HL-60 (cell line): ENCODE measurements around the gene MATR3.
"Not testable (repeated sequence)": the region's sequence is repeated elsewhere in the genome, so short reads cannot be mapped to it uniquely, and the experiment has no call there.

Experiments used
- DNase-seq, 2 experiments: peaks; one replicate each; pipeline ENCODE4 v3.0.0-alpha.2; 2010 to 2020; ENCODE audit warnings: low read depth in 1 of 2, low spot score in 1 of 2
- H3K27ac ChIP-seq: fragments of 250-450 bp; sonication (Bioruptor Pico); replicated peaks from 2 replicates; pipeline ENCODE4 v1.5.1; 2020; ENCODE audit warnings: mild to moderate bottlenecking, moderate library complexity
- H3K27me3 ChIP-seq: fragments of 250-450 bp; sonication (Bioruptor Pico); 2 replicates; pipeline ENCODE4 v1.5.1; 2021; ENCODE audit warnings: mild to moderate bottlenecking, moderate library complexity; ENCODE audit not compliant: insufficient read depth, poor library complexity, severe bottlenecking
- H3K4me3 ChIP-seq: replicated peaks from 2 replicates; pipeline ENCODE4 v1.5.1; 2011; ENCODE audit warnings: mild to moderate bottlenecking, control low read depth, low read length; ENCODE audit not compliant: insufficient read depth
- GABPA ChIP-seq: IDR thresholded peaks from 2 replicates; pipeline ENCODE4 v1.6.1; 2012; ENCODE audit warnings: low read depth
- POLR2AphosphoS5 ChIP-seq: IDR thresholded peaks from 2 replicates; pipeline ENCODE4 v1.6.1; 2012; ENCODE audit warnings: low read depth
- SPI1 ChIP-seq: IDR thresholded peaks from 2 replicates; pipeline ENCODE4 v1.6.1; 2012; ENCODE audit warnings: low read depth, mild to moderate bottlenecking, borderline replicate concordance
- TF ChIP-seq, protein P1 (sequence below): IDR thresholded peaks from one replicate; pipeline ENCODE4 v1.5.1; 2011; ENCODE audit warnings: low read length, control low read depth, inconsistent platforms; ENCODE audit not compliant: insufficient read depth
- TF ChIP-seq, protein P2 (sequence below): IDR thresholded peaks from 2 replicates; pipeline ENCODE4 v1.6.1; 2012; ENCODE audit warnings: low read depth; ENCODE audit not compliant: insufficient replicate concordance

Gene MATR3

DNA sequence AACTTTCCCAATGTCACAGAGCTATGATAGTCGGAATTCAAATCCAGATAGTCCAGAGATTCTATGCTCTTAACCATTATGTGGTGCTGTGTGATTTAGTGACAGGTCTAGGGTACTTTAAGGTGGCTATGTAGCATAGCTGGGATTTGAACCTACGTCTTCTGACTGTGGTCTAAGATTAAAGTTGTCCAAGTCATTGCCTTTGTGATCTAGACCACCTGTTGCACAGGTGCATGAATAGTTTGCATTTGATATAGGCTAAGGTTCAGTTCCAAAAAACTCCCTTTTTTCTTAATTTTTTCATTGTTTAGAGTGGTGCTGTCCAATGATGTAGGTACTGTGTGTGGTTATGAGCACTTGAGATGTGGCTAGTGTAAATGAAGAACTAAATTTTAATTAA lies 50.6 kb downstream of the MATR3 start:
- DNase-seq: no peak
- Histone ChIP-seq H3K4me3 (no peak overlapping the region), H3K27me3 (no peaks in the 10 kb centered on the region), H3K27ac (no peak overlapping the region)
- TF ChIP-seq, protein P1, sequence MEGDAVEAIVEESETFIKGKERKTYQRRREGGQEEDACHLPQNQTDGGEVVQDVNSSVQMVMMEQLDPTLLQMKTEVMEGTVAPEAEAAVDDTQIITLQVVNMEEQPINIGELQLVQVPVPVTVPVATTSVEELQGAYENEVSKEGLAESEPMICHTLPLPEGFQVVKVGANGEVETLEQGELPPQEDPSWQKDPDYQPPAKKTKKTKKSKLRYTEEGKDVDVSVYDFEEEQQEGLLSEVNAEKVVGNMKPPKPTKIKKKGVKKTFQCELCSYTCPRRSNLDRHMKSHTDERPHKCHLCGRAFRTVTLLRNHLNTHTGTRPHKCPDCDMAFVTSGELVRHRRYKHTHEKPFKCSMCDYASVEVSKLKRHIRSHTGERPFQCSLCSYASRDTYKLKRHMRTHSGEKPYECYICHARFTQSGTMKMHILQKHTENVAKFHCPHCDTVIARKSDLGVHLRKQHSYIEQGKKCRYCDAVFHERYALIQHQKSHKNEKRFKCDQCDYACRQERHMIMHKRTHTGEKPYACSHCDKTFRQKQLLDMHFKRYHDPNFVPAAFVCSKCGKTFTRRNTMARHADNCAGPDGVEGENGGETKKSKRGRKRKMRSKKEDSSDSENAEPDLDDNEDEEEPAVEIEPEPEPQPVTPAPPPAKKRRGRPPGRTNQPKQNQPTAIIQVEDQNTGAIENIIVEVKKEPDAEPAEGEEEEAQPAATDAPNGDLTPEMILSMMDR: no peak
- TF ChIP-seq SPI1: no peak
- TF ChIP-seq, protein P2, sequence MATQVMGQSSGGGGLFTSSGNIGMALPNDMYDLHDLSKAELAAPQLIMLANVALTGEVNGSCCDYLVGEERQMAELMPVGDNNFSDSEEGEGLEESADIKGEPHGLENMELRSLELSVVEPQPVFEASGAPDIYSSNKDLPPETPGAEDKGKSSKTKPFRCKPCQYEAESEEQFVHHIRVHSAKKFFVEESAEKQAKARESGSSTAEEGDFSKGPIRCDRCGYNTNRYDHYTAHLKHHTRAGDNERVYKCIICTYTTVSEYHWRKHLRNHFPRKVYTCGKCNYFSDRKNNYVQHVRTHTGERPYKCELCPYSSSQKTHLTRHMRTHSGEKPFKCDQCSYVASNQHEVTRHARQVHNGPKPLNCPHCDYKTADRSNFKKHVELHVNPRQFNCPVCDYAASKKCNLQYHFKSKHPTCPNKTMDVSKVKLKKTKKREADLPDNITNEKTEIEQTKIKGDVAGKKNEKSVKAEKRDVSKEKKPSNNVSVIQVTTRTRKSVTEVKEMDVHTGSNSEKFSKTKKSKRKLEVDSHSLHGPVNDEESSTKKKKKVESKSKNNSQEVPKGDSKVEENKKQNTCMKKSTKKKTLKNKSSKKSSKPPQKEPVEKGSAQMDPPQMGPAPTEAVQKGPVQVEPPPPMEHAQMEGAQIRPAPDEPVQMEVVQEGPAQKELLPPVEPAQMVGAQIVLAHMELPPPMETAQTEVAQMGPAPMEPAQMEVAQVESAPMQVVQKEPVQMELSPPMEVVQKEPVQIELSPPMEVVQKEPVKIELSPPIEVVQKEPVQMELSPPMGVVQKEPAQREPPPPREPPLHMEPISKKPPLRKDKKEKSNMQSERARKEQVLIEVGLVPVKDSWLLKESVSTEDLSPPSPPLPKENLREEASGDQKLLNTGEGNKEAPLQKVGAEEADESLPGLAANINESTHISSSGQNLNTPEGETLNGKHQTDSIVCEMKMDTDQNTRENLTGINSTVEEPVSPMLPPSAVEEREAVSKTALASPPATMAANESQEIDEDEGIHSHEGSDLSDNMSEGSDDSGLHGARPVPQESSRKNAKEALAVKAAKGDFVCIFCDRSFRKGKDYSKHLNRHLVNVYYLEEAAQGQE: no peak
- TF ChIP-seq GABPA: no peak
- no peak for TF ChIP-seq POLR2AphosphoS5

DNA sequence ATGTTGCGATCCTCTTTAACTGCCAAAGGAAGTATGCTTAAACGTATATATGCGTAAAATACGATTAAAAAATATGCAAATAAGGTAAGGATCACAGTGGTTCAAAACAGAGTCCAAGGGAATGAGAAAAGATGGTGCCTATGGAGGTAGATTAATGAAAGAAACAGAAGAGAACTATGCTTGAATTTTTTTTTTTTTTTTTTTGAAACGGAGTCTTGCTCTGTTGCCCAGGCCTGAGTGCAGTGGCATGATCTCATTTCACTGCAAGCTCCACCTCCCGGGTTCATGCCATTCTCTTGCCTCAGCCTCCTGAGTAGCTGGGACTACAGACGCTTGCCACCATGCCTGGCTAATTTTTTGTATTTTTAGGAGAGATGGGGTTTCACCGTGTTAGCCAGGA lies 51.9 kb downstream of the MATR3 start:
- H3K4me3 ChIP-seq, H3K27me3 ChIP-seq, H3K27ac ChIP-seq, DNase-seq: not testable (repeated sequence)

DNA sequence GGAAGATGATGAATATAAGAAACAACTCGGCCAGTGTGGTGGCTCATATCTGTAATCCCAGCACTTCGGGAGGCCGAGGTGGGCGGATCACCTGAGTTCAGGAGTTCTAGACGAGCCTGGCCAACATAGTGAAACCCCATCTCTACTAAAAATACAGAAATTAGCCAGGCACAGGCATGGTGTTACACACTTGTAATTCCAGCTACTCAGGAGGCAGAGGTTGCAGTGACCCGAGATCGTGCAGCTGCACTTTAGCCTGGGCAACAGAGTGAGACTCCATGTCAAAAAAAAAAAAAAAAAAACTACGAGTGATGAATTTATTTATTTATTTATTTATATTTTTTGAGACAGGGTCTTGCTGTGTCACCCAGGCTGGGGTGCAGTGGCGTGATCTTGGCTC lies 54.3 kb downstream of the MATR3 start:
- H3K27ac ChIP-seq: not testable (repeated sequence)

DNA sequence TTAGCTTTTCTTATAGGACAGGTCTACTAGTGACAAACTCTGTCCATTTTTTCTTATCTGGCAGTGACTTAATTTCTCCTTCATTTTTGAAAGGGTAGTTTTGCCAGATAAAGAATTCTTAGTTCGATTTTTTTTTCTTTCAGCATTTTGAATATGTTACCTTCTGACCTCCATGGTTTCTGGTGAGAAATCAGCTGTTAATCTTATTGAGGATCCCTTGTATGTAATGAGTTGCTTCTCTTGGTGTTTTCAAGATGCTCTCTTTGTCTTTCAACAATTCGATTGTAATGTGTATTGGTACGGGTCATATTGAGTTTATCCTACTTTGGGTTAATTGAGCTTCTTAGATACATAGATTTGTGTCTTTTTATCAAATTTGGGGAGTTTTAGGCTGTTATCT lies 60.6 kb downstream of the MATR3 start:
- H3K27ac ChIP-seq: no peak overlapping the region
- DNase-seq: no peak
- no peaks in the 10 kb centered on the region for H3K27me3 ChIP-seq
- H3K4me3 ChIP-seq: no peak overlapping the region
- no peak for TF ChIP-seq SPI1
- TF ChIP-seq GABPA: no peak
- TF ChIP-seq POLR2AphosphoS5: no peak
- TF ChIP-seq, protein P1: no peak
- TF ChIP-seq, protein P2: no peak

More for the DNA sequence above, 54.3 kb downstream of the MATR3 start:
- DNase-seq, H3K4me3 ChIP-seq, H3K27me3 ChIP-seq: not testable (repeated sequence)

DNA sequence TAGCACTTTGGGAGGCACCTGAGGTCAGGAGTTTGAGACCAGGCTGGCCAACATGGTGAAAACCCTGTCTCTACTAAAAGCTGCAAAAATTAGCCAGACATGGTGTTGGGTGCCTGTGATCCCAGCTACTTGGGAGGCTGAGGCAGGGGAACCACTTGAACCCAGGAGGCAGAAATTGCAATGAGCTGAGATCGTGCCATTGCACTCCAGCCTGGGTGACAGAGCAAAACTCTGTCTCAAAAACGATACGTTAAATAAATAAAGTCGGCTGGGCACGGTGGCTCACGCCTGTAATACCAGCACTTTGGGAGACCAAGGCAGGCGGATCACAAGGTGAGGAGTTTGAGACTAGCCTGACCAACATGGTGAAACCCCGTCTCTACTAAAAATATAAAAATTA lies 62.4 kb downstream of the MATR3 start:
- not testable (repeated sequence) for H3K27me3 ChIP-seq, H3K27ac ChIP-seq, H3K4me3 ChIP-seq, DNase-seq

DNA sequence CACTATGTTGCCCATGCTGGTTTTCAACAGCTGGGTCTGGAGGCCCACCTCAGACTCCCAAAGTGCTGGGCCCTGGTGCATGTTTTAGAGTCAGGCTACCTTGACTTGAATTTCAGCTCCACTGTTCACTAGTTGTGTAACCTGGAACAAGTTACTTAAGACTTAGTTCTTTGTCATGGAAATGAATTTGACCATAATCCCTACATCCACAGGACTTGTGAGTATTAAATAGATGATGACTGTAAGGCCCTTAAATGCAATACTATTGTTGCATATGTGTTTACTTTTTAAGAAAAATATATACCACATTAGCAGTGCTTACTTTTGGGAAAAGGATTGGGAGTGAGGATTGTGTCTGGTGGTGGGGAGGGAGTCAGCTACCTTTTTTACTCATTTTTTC lies 64.5 kb downstream of the MATR3 start:
- H3K27ac ChIP-seq: no peak overlapping the region

More for the DNA sequence above, 64.5 kb downstream of the MATR3 start:
- DNase-seq: no peak
- Histone ChIP-seq H3K27me3 (no peaks in the 10 kb centered on the region), H3K4me3 (no peak overlapping the region)
- TF ChIP-seq, protein P2: no peak
- TF ChIP-seq, protein P1: no peak
- TF ChIP-seq POLR2AphosphoS5 (no peak), SPI1 (no peak), GABPA (no peak)
